ENCODE data around the gene PRKAA1. TPM values are rescaled to one million over a fixed set of nuclear protein-coding genes. Genes with fewer than 3 reads are reported as not detected.
A peak's percentile ranks its signal among the peaks of the same experiment; 100 is the strongest.
"Not testable (repeated sequence)": the region's sequence is repeated elsewhere in the genome, so short reads cannot be mapped to it uniquely, and the experiment has no call there.

PRKAA1 gene
- total RNA-seq, 1 donor from 2014 or later: 75.1 TPM

DNA sequence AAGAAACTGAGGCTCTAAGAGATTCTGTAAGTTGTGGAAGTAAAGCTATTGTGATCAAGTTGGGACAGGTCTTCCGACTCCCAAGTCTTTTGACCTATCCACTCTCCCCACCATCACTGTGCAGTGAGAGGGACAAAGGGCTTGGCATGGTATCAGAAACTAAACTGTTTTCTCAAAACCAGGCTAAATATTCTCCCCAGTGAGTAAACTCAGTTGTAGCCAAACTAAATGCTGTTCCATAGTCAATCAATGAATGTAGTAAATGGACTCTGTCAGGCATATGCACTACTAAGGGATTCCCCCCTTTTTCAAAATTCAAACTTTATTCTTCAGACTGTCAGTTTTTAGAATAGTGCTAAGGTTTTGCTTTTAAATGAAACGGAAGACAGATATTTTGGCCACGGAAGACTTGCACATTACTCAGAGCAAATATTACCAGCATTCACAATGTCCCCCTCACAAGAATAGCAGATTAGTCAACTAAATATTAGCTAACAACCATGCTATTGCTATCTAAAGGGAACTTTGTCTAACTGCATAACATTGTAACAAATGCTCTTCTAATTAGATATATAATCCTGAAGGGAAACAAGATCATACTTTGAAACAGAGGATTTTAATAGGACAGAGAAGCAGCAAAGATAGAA lies 7.1 kb downstream of the PRKAA1 start:
- Mint-ChIP-seq H3K27ac (no peak overlapping the region), H3K27me3 (no peaks in the 10 kb centered on the region), H3K4me3 (ENCODE audit: low read depth) (no peak overlapping the region), H3K4me1 (ENCODE audit: low read depth) (peaks cover 23% of the 10 kb centered on the region), H3K36me3 (ENCODE audit: insufficient read depth) (peaks cover 30% of the 10 kb centered on the region), H3K9me3 (ENCODE audit: low read depth) (peaks cover 10% of the 10 kb centered on the region)
- DNase-seq (ENCODE audit: low spot score, unreplicated experiment): no peak
- no peak for TF ChIP-seq CTCF (IDR thresholded peaks at IDR 0.05; ENCODE audit: unreplicated experiment)

- Mint-ChIP-seq H3K9me3 (ENCODE audit: low read depth) (peaks cover 10% of the 10 kb centered on the region), H3K36me3 (ENCODE audit: insufficient read depth) (peaks cover 23% of the 10 kb centered on the region), H3K27ac (peak overlapping the region; percentile 52), H3K4me1 (ENCODE audit: low read depth) (peaks cover 29% of the 10 kb centered on the region)
- not testable (repeated sequence) for DNase-seq (ENCODE audit: low spot score, unreplicated experiment); H3K27me3 Mint-ChIP-seq; H3K4me3 Mint-ChIP-seq (ENCODE audit: low read depth)
Observed at GRCh38 chr5:40788941-40789340, 9.2 kb downstream of the PRKAA1 start.

GRCh38 chr5:40787986-40788385 lies 10.2 kb downstream of the PRKAA1 start:
- Mint-ChIP-seq H3K27ac (peak overlapping the region; percentile 2), H3K9me3 (ENCODE audit: low read depth) (peaks cover 10% of the 10 kb centered on the region), H3K36me3 (ENCODE audit: insufficient read depth) (peaks cover 23% of the 10 kb centered on the region), H3K4me1 (ENCODE audit: low read depth) (peaks cover 33% of the 10 kb centered on the region), H3K4me3 (ENCODE audit: low read depth) (no peak overlapping the region), H3K27me3 (no peaks in the 10 kb centered on the region)
- DNase-seq (ENCODE audit: low spot score, unreplicated experiment): no peak
- TF ChIP-seq CTCF (IDR thresholded peaks at IDR 0.05; ENCODE audit: unreplicated experiment): no peak

GRCh38 chr5:40786664-40787063 lies 11.5 kb downstream of the PRKAA1 start:
- H3K4me3 Mint-ChIP-seq (ENCODE audit: low read depth); H3K27ac Mint-ChIP-seq; H3K27me3 Mint-ChIP-seq; DNase-seq (ENCODE audit: low spot score, unreplicated experiment): not testable (repeated sequence)
- H3K9me3 Mint-ChIP-seq (ENCODE audit: low read depth): peaks cover 10% of the 10 kb centered on the region
- H3K36me3 Mint-ChIP-seq (ENCODE audit: insufficient read depth): peaks cover 23% of the 10 kb centered on the region
- H3K4me1 Mint-ChIP-seq (ENCODE audit: low read depth): peaks cover 33% of the 10 kb centered on the region

GRCh38 chr5:40784916-40785315 lies 13.3 kb downstream of the PRKAA1 start:
- peaks cover 10% of the 10 kb centered on the region for H3K9me3 Mint-ChIP-seq (ENCODE audit: low read depth)
- no peak for DNase-seq (ENCODE audit: low spot score, unreplicated experiment)
- no peak overlapping the region for H3K27ac Mint-ChIP-seq
- peaks cover 27% of the 10 kb centered on the region for H3K4me1 Mint-ChIP-seq (ENCODE audit: low read depth)
- no peak overlapping the region for H3K4me3 Mint-ChIP-seq (ENCODE audit: low read depth)
- H3K27me3 Mint-ChIP-seq: no peaks in the 10 kb centered on the region
- H3K36me3 Mint-ChIP-seq (ENCODE audit: insufficient read depth): peaks cover 25% of the 10 kb centered on the region
- no peak for TF ChIP-seq CTCF (IDR thresholded peaks at IDR 0.05; ENCODE audit: unreplicated experiment)

GRCh38 chr5:40784027-40784653 lies 14.0 kb downstream of the PRKAA1 start:
- Mint-ChIP-seq H3K4me3 (ENCODE audit: low read depth) (peak overlapping the region; percentile 40), H3K27ac (peak overlapping the region; percentile 39), H3K27me3 (no peaks in the 10 kb centered on the region), H3K36me3 (ENCODE audit: insufficient read depth) (peaks cover 25% of the 10 kb centered on the region), H3K4me1 (ENCODE audit: low read depth) (peaks cover 25% of the 10 kb centered on the region), H3K9me3 (ENCODE audit: low read depth) (peaks cover 10% of the 10 kb centered on the region)
- no peak for TF ChIP-seq CTCF (IDR thresholded peaks at IDR 0.05; ENCODE audit: unreplicated experiment)
- DNase-seq (ENCODE audit: low spot score, unreplicated experiment): no peak
